Measurements from ENCODE around the gene PA2G4. TPM values are rescaled to one million over a fixed set of nuclear protein-coding genes. Genes with fewer than 3 reads are reported as not detected.

PA2G4 gene
- total RNA-seq, 3 donors from 2014 or later: 94.4 to 134 (median 116) TPM

GRCh38 chr12:56134897-56135296 is 30.5 kb downstream of the PA2G4 start:
- no peak for DNase-seq (ENCODE audit: low spot score in 2 of 2)
- no peak overlapping the region for H3K4me3 ChIP-seq
- no peak for TF ChIP-seq POLR2AphosphoS5 (IDR thresholded peaks at IDR 0.05)
- TF ChIP-seq, protein P1, sequence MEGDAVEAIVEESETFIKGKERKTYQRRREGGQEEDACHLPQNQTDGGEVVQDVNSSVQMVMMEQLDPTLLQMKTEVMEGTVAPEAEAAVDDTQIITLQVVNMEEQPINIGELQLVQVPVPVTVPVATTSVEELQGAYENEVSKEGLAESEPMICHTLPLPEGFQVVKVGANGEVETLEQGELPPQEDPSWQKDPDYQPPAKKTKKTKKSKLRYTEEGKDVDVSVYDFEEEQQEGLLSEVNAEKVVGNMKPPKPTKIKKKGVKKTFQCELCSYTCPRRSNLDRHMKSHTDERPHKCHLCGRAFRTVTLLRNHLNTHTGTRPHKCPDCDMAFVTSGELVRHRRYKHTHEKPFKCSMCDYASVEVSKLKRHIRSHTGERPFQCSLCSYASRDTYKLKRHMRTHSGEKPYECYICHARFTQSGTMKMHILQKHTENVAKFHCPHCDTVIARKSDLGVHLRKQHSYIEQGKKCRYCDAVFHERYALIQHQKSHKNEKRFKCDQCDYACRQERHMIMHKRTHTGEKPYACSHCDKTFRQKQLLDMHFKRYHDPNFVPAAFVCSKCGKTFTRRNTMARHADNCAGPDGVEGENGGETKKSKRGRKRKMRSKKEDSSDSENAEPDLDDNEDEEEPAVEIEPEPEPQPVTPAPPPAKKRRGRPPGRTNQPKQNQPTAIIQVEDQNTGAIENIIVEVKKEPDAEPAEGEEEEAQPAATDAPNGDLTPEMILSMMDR (IDR thresholded peaks at IDR 0.05): no peak
- no peaks in the 10 kb centered on the region for H3K4me1 ChIP-seq
- H3K27ac ChIP-seq: no peak overlapping the region
- peaks cover 5% of the 10 kb centered on the region for H3K36me3 ChIP-seq
- no peaks in the 10 kb centered on the region for H3K27me3 ChIP-seq
- H3K9me3 ChIP-seq: no peaks in the 10 kb centered on the region
- intact Hi-C loops (cut with DNase I; ENCODE audit: low total_unique reads): no loop called here

DNA sequence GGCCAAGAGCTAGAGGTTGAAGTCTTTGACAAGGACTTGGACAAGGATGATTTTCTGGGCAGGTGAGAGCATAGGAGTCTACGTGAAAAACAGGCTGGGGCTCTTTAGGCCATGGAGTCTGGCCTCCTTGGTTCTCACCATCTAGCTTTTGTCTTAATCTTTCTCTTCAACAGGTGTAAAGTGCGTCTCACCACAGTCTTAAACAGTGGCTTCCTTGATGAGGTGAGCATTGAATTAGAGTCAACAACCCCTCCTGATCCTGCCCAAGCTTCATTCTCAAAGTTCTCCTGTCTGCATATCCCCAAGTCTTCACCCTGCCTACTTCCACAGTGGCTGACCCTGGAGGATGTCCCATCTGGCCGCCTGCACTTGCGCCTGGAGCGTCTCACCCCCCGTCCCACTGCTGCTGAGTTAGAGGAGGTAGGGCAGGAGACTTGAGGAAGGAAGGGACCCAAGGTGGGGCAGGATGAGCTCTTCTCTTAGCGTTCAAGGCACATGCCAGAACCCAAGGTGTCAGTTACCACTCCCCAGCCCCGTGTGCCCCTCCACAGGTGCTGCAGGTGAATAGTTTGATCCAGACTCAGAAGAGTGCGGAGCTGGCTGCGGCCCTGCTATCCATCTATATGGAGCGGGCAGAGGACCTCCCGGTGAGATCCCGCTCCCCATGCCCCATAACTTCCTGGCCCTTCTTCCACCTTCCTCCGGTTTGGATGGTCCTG is 33.7 kb downstream of the PA2G4 start:
- intact Hi-C loops (cut with DNase I; ENCODE audit: low total_unique reads): no loop called here

GRCh38 chr12:56141946-56142784 is 37.8 kb downstream of the PA2G4 start:
- Histone ChIP-seq H3K4me3 (no peak overlapping the region), H3K27me3 (no peaks in the 10 kb centered on the region), H3K4me1 (no peaks in the 10 kb centered on the region), H3K27ac (peak overlapping the region in 1 of 2 donors; percentile 45), H3K36me3 (peaks cover 9% of the 10 kb centered on the region), H3K9me3 (no peaks in the 10 kb centered on the region)
- no peak for DNase-seq (ENCODE audit: low spot score in 2 of 2)
- intact Hi-C loops (cut with DNase I; ENCODE audit: low total_unique reads): no loop called here
- TF ChIP-seq POLR2AphosphoS5 (IDR thresholded peaks at IDR 0.05) (no peak), POLR2A (IDR thresholded peaks at IDR 0.05) (no peak)
- TF ChIP-seq, protein P1 (IDR thresholded peaks at IDR 0.05): no peak

More for the DNA sequence above, 33.7 kb downstream of the PA2G4 start:
- H3K4me3 ChIP-seq: no peak overlapping the region
- H3K27me3 ChIP-seq: no peaks in the 10 kb centered on the region
- no peaks in the 10 kb centered on the region for H3K36me3 ChIP-seq
- H3K27ac ChIP-seq: no peak overlapping the region
- H3K9me3 ChIP-seq: no peaks in the 10 kb centered on the region
- no peaks in the 10 kb centered on the region for H3K4me1 ChIP-seq
- no peak for DNase-seq (ENCODE audit: low spot score in 2 of 2)
- no peak for TF ChIP-seq POLR2A (IDR thresholded peaks at IDR 0.05)
- TF ChIP-seq, protein P1 (IDR thresholded peaks at IDR 0.05): no peak
- no peak for TF ChIP-seq POLR2AphosphoS5 (IDR thresholded peaks at IDR 0.05)

- H3K36me3 ChIP-seq: peaks cover 9% of the 10 kb centered on the region
- no peak for DNase-seq (ENCODE audit: low spot score in 2 of 2)
- H3K9me3 ChIP-seq: no peaks in the 10 kb centered on the region
- no peaks in the 10 kb centered on the region for H3K27me3 ChIP-seq
- no peak overlapping the region for H3K4me3 ChIP-seq
- H3K4me1 ChIP-seq: no peaks in the 10 kb centered on the region
- TF ChIP-seq POLR2A (IDR thresholded peaks at IDR 0.05) (no peak), POLR2AphosphoS5 (IDR thresholded peaks at IDR 0.05) (no peak)
- TF ChIP-seq, protein P1 (IDR thresholded peaks at IDR 0.05): no peak
- peak overlapping the region; percentile 45 to 72 for H3K27ac ChIP-seq
- intact Hi-C loops (cut with DNase I; ENCODE audit: low total_unique reads): no loop called here
Measured at GRCh38 chr12:56143217-56143616, 38.9 kb downstream of the PA2G4 start.

GRCh38 chr12:56143870-56144269 is 39.5 kb downstream of the PA2G4 start:
- peaks cover 9% of the 10 kb centered on the region for H3K36me3 ChIP-seq
- DNase-seq (ENCODE audit: low spot score in 2 of 2): no peak
- H3K27me3 ChIP-seq: no peaks in the 10 kb centered on the region
- peak overlapping the region; percentile 45 to 72 for H3K27ac ChIP-seq
- H3K4me1 ChIP-seq: no peaks in the 10 kb centered on the region
- TF ChIP-seq, protein P1 (IDR thresholded peaks at IDR 0.05): no peak
- TF ChIP-seq POLR2AphosphoS5 (IDR thresholded peaks at IDR 0.05): peak in 1 of 3 donors; percentile 47
- no peak for TF ChIP-seq POLR2A (IDR thresholded peaks at IDR 0.05)
- intact Hi-C loops (cut with DNase I; ENCODE audit: low total_unique reads): no loop called here
- no peaks in the 10 kb centered on the region for H3K9me3 ChIP-seq
- H3K4me3 ChIP-seq: no peak overlapping the region
